ENCODE results near the gene CAPN11. TPM values are rescaled to one million over a fixed set of nuclear protein-coding genes. Genes with fewer than 3 reads are reported as not detected.

Gene CAPN11
- total and polyA plus RNA-seq, 2 experiments from 2014 or later: 1.1 to 1.7 TPM

- peak overlapping the region; percentile 95 for H3K27ac ChIP-seq (ENCODE audit: low read depth)
- peak overlapping the region; percentile 20; the same call in 1 of the 2 replicates for H2AFZ ChIP-seq
- H3K4me1 ChIP-seq (ENCODE audit: insufficient read depth): peaks cover 55% of the 10 kb centered on the region
- H3K4me2 ChIP-seq: peak overlapping the region; percentile 67
- Mint-ChIP-seq H3K36me3 (ENCODE audit: low read depth) (no peaks in the 10 kb centered on the region), H3K27ac (peak overlapping the region; percentile 94), H3K27me3 (ENCODE audit: insufficient read depth, low read depth, poor library complexity) (peaks cover 10% of the 10 kb centered on the region), H3K4me1 (peaks cover 55% of the 10 kb centered on the region), H3K9me3 (no peaks in the 10 kb centered on the region), H3K4me3 (peak overlapping the region; percentile 15; the same call in 1 of the 3 replicates)
- TF ChIP-seq CTCF (conservative IDR thresholded peaks at IDR 0.05; ENCODE audit: low read depth in 2 of 2) (no peak), CREB1 (CRISPR knock-in tag; IDR thresholded peaks at IDR 0.05; ENCODE audit: low read depth) (0 out of 2 replicates have a peak, but pooled peaks have one; percentile 24), ZNF462 (CRISPR knock-in tag; IDR thresholded peaks at IDR 0.05) (peak; percentile 43; the same call in 1 of the 2 replicates), JUNB (IDR thresholded peaks at IDR 0.05; ENCODE audit: unreplicated experiment) (no peak)
- no peaks in the 10 kb centered on the region for H4K20me1 ChIP-seq (replicated peaks; ENCODE audit: insufficient read depth)
- no peaks in the 10 kb centered on the region for H3K27me3 ChIP-seq (ENCODE audit: insufficient read depth)
- peak; percentile 95 for DNase-seq (ENCODE audit: low spot score)
- ATAC-seq: peak; percentile 92
- no peaks in the 10 kb centered on the region for H3K9me2 ChIP-seq (ENCODE audit: insufficient read depth)
- no peaks in the 10 kb centered on the region for H3F3A ChIP-seq (replicated peaks; ENCODE audit: low read depth)
- no peaks in the 10 kb centered on the region for H3K79me2 ChIP-seq (replicated peaks; ENCODE audit: insufficient read depth)
- H3K4me3 ChIP-seq: no peak overlapping the region; the same call in 1 of the 2 replicates
- no peaks in the 10 kb centered on the region for H3K36me3 ChIP-seq (ENCODE audit: insufficient read depth)
Measured at GRCh38 chr6:44202332-44202971, 43.8 kb downstream of the CAPN11 start.

All from GM23338 (cell line).